ENCODE data around the gene PNRC1. TPM values are rescaled to one million over a fixed set of nuclear protein-coding genes. Genes with fewer than 3 reads are reported as not detected.
A peak's percentile ranks its signal among the peaks of the same experiment; 100 is the strongest.
"Not testable (repeated sequence)": the region's sequence is repeated elsewhere in the genome, so short reads cannot be mapped to it uniquely, and the experiment has no call there.

The PNRC1 gene
- 135 TPM for total RNA-seq (ENCODE audit: unreplicated experiment)
- long read RNA-seq, transcript PNRC1-201 (2 exons, 2,065 nt): major isoform, 76 of 77 reads
- long read RNA-seq, partial matches to known transcripts: 0 of 77 reads
- long read RNA-seq, other reads (novel, unspliced or antisense): 1 of 77 reads

GRCh38 chr6:89080281-89081128, at the start of gene PNRC1:
TSS of gene PNRC1 (plus strand) at chr6:89080751. CDS start at chr6:89080895, 144 bp downstream.
- no peak for TF ChIP-seq CTCF (IDR thresholded peaks at IDR 0.05; ENCODE audit: unreplicated experiment)
- DNase-seq (ENCODE audit: low spot score): peak; percentile 100
- Mint-ChIP-seq H3K27me3 (ENCODE audit: unreplicated experiment) (peaks cover 10% of the 10 kb centered on the region), H3K27ac (ENCODE audit: unreplicated experiment) (peak within 1 kb of the TSS; percentile 96), H3K4me3 (ENCODE audit: unreplicated experiment) (peak within 1 kb of the TSS; percentile 97), H3K4me1 (ENCODE audit: unreplicated experiment) (peaks cover 20% of the 10 kb centered on the region), H3K9me3 (ENCODE audit: unreplicated experiment) (no peaks in the 10 kb centered on the region), H3K36me3 (ENCODE audit: low read depth, unreplicated experiment) (peaks cover 27% of the 10 kb centered on the region)

GRCh38 chr6:89032599-89032998, 48.0 kb upstream of the PNRC1 start:
- no peak for DNase-seq (ENCODE audit: low spot score)
- TF ChIP-seq CTCF (IDR thresholded peaks at IDR 0.05; ENCODE audit: unreplicated experiment): no peak
- H3K9me3 Mint-ChIP-seq (ENCODE audit: unreplicated experiment): no peaks in the 10 kb centered on the region
- peaks cover 8% of the 10 kb centered on the region for H3K4me1 Mint-ChIP-seq (ENCODE audit: unreplicated experiment)
- no peak overlapping the region for H3K27ac Mint-ChIP-seq (ENCODE audit: unreplicated experiment)
- H3K4me3 Mint-ChIP-seq (ENCODE audit: unreplicated experiment): no peak overlapping the region
- no peaks in the 10 kb centered on the region for H3K27me3 Mint-ChIP-seq (ENCODE audit: unreplicated experiment)
- peaks cover under 1% of the 10 kb centered on the region for H3K36me3 Mint-ChIP-seq (ENCODE audit: low read depth, unreplicated experiment)

GRCh38 chr6:89033461-89033860, 47.1 kb upstream of the PNRC1 start:
- Mint-ChIP-seq H3K27ac (ENCODE audit: unreplicated experiment) (no peak overlapping the region), H3K4me3 (ENCODE audit: unreplicated experiment) (no peak overlapping the region), H3K36me3 (ENCODE audit: low read depth, unreplicated experiment) (peaks cover 6% of the 10 kb centered on the region), H3K9me3 (ENCODE audit: unreplicated experiment) (peaks cover under 1% of the 10 kb centered on the region), H3K27me3 (ENCODE audit: unreplicated experiment) (no peaks in the 10 kb centered on the region), H3K4me1 (ENCODE audit: unreplicated experiment) (peaks cover 8% of the 10 kb centered on the region)
- no peak for DNase-seq (ENCODE audit: low spot score)
- no peak for TF ChIP-seq CTCF (IDR thresholded peaks at IDR 0.05; ENCODE audit: unreplicated experiment)

- H3K27ac Mint-ChIP-seq (ENCODE audit: unreplicated experiment); DNase-seq (ENCODE audit: low spot score); H3K4me3 Mint-ChIP-seq (ENCODE audit: unreplicated experiment); H3K36me3 Mint-ChIP-seq (ENCODE audit: low read depth, unreplicated experiment); H3K27me3 Mint-ChIP-seq (ENCODE audit: unreplicated experiment); H3K9me3 Mint-ChIP-seq (ENCODE audit: unreplicated experiment); H3K4me1 Mint-ChIP-seq (ENCODE audit: unreplicated experiment): not testable (repeated sequence)
Observed at GRCh38 chr6:89034116-89034515, 46.4 kb upstream of the PNRC1 start.

- H3K27me3 Mint-ChIP-seq (ENCODE audit: unreplicated experiment): peaks cover 2% of the 10 kb centered on the region
- H3K4me3 Mint-ChIP-seq (ENCODE audit: unreplicated experiment): no peak overlapping the region
- H3K27ac Mint-ChIP-seq (ENCODE audit: unreplicated experiment): no peak overlapping the region
- no peak for TF ChIP-seq CTCF (IDR thresholded peaks at IDR 0.05; ENCODE audit: unreplicated experiment)
- peaks cover 3% of the 10 kb centered on the region for H3K9me3 Mint-ChIP-seq (ENCODE audit: unreplicated experiment)
- H3K36me3 Mint-ChIP-seq (ENCODE audit: low read depth, unreplicated experiment): peaks cover 6% of the 10 kb centered on the region
- no peak for DNase-seq (ENCODE audit: low spot score)
- peaks cover 8% of the 10 kb centered on the region for H3K4me1 Mint-ChIP-seq (ENCODE audit: unreplicated experiment)
Observed at GRCh38 chr6:89034586-89035251, 45.8 kb upstream of the PNRC1 start.

Data from endothelial cell (in vitro differentiated cells).